Right atrium auricular region (tissue), 2 donors: ENCODE measurements around the gene HINFP. TPM values are rescaled to one million over a fixed set of nuclear protein-coding genes. Genes with fewer than 3 reads are reported as not detected.
"Not testable (repeated sequence)": the region's sequence is repeated elsewhere in the genome, so short reads cannot be mapped to it uniquely, and the experiment has no call there.

Experiments
- DNase-seq: peaks from one replicate; pipeline ENCODE4 v3.0.0-alpha.2; 2019; ENCODE audit warnings: low spot score
- H3K27ac ChIP-seq, 2 donors: fragments of 200-600 bp; sonication (generic); 1 replicate in 1 of 2; 2 replicates in 1 of 2; pipeline ENCODE4 v1.5.1; 2016 to 2019
- H3K27me3 ChIP-seq, 2 donors: fragments of 200-600 bp; sonication (generic); one replicate each; pipeline versions ENCODE4 v1.5.1 to v1.6.0; 2017 to 2019
- H3K36me3 ChIP-seq: fragments of 200-600 bp; sonication (generic); one replicate; pipeline ENCODE4 v1.5.1; 2016
- H3K4me1 ChIP-seq, 2 donors: fragments of 200-600 bp; sonication (generic); one replicate each; pipeline versions ENCODE4 v1.5.1 to v1.6.0; 2017 to 2019
- H3K4me3 ChIP-seq, 2 donors: fragments of 200-600 bp; sonication (generic); 1 replicate in 1 of 2; 2 replicates in 1 of 2; pipeline ENCODE4 v1.5.1; 2017 to 2019; ENCODE audit warnings: mild to moderate bottlenecking in 1 of 2, moderate library complexity in 1 of 2
- H3K9me3 ChIP-seq, 2 donors: fragments of 200-600 bp; sonication (generic); one replicate each; pipeline ENCODE4 v1.5.1; 2019
- CTCF ChIP-seq, 2 donors: fragments of 200-600 bp; sonication (generic); IDR thresholded peaks; one replicate each; pipeline ENCODE4 v1.5.1; 2019; ENCODE audit warnings: antibody characterized with exemption in 2 of 2
- total RNA-seq, 2 donors: library from RNA; depleted of rRNA; stranded (reverse); fragments of >200 nt; gene quantifications; one replicate each; pipeline ENCODE4 v1.1.0, GENCODE V29; 2016

The HINFP gene
- total RNA-seq, 2 donors from 2014 or later, result 11.2 to 18.1 TPM

GRCh38 chr11:119130662-119131061 is 9.3 kb downstream of the HINFP start:
- no peaks in the 10 kb centered on the region for H3K9me3 ChIP-seq
- peaks cover 59% of the 10 kb centered on the region for H3K36me3 ChIP-seq
- no peak for TF ChIP-seq CTCF (IDR thresholded peaks at IDR 0.05)
- peaks cover 0 to 10% of the 10 kb centered on the region in 2 donors for H3K4me1 ChIP-seq
- no peak overlapping the region for H3K27ac ChIP-seq
- no peak for DNase-seq
- H3K27me3 ChIP-seq, result no peaks in the 10 kb centered on the region
- H3K4me3 ChIP-seq, result no peak overlapping the region

- TF ChIP-seq CTCF (IDR thresholded peaks at IDR 0.05), result peak in 1 of 2 donors; percentile 48
- H3K36me3 ChIP-seq, result peaks cover 53% of the 10 kb centered on the region
- no peak for DNase-seq
Measured at GRCh38 chr11:119134389-119134978, 13.1 kb downstream of the HINFP start.

GRCh38 chr11:119139276-119139675 is 17.9 kb downstream of the HINFP start:
- H3K4me3 ChIP-seq, H3K27ac ChIP-seq, H3K4me1 ChIP-seq, H3K36me3 ChIP-seq, H3K27me3 ChIP-seq, DNase-seq, H3K9me3 ChIP-seq: not testable (repeated sequence)

More at GRCh38 chr11:119134389-119134978, 13.1 kb downstream of the HINFP start:
- no peaks in the 10 kb centered on the region for H3K27me3 ChIP-seq
- H3K4me3 ChIP-seq, result no peak overlapping the region
- no peaks in the 10 kb centered on the region for H3K9me3 ChIP-seq
- H3K4me1 ChIP-seq, result no peaks in the 10 kb centered on the region
- no peak overlapping the region for H3K27ac ChIP-seq

- no peaks in the 10 kb centered on the region for H3K36me3 ChIP-seq
- H3K9me3 ChIP-seq, result no peaks in the 10 kb centered on the region
- no peak overlapping the region for H3K27ac ChIP-seq
- DNase-seq, result no peak
- peaks cover 0 to 21% of the 10 kb centered on the region in 2 donors for H3K4me1 ChIP-seq
- H3K4me3 ChIP-seq, result no peak overlapping the region
- TF ChIP-seq CTCF (IDR thresholded peaks at IDR 0.05), result peak; percentile 57 to 77
- no peaks in the 10 kb centered on the region for H3K27me3 ChIP-seq
Measured at GRCh38 chr11:119144825-119145486, 23.6 kb downstream of the HINFP start.

GRCh38 chr11:119145551-119145950 is 24.2 kb downstream of the HINFP start:
- Histone ChIP-seq H3K27me3 (no peaks in the 10 kb centered on the region), H3K4me1 (peaks cover 0 to 21% of the 10 kb centered on the region in 2 donors), H3K27ac (no peak overlapping the region), H3K4me3 (no peak overlapping the region), H3K36me3 (no peaks in the 10 kb centered on the region), H3K9me3 (no peaks in the 10 kb centered on the region)
- no peak for TF ChIP-seq CTCF (IDR thresholded peaks at IDR 0.05)
- no peak for DNase-seq

- Histone ChIP-seq H3K27me3 (no peaks in the 10 kb centered on the region), H3K9me3 (no peaks in the 10 kb centered on the region), H3K4me1 (peaks cover 0 to 21% of the 10 kb centered on the region in 2 donors), H3K36me3 (no peaks in the 10 kb centered on the region), H3K27ac (no peak overlapping the region), H3K4me3 (no peak overlapping the region)
- TF ChIP-seq CTCF (IDR thresholded peaks at IDR 0.05), result no peak
- DNase-seq, result no peak
Measured at GRCh38 chr11:119147604-119148333, 26.4 kb downstream of the HINFP start.
